K562 (cell line): Measurements from ENCODE around the gene FEM1B. TPM values are rescaled to one million over a fixed set of nuclear protein-coding genes. Genes with fewer than 3 reads are reported as not detected.
A peak's percentile ranks its signal among the peaks of the same experiment; 100 is the strongest.

ENCODE experiments used
- CBX5 ChIP-seq: IDR thresholded peaks from 2 replicates; pipeline ENCODE4 v1.6.1; 2014; ENCODE audit warnings: low read depth, borderline replicate concordance
- ERF ChIP-seq: fragments of 450-650 bp; formaldehyde crosslinking; IDR thresholded peaks from 2 replicates; pipeline ENCODE4 v1.4.0; 2020; ENCODE audit warnings: mild to moderate bottlenecking, mixed read lengths
- FOXJ3 ChIP-seq: sonication (generic); formaldehyde crosslinking; IDR thresholded peaks from 2 replicates; pipeline ENCODE4 v1.4.0; 2020; ENCODE audit warnings: mild to moderate bottlenecking, missing genetic modification reagents
- PHF8 ChIP-seq: fragments of 200-600 bp; sonication (generic); IDR thresholded peaks from 2 replicates; pipeline ENCODE4 v1.6.1; 2012; ENCODE audit warnings: mixed run types, mild to moderate bottlenecking, inconsistent platforms, low read length, moderate library complexity, borderline replicate concordance
- PTRF ChIP-seq: fragments of 450-650 bp; IDR thresholded peaks from 2 replicates; pipeline ENCODE4 v1.6.1; 2016; ENCODE audit warnings: mild to moderate bottlenecking, missing genetic modification characterization, missing compliant biosample characterization
- SMC3 ChIP-seq: conservative IDR thresholded peaks from 2 replicates; pipeline ENCODE4 v1.6.1; 2011; ENCODE audit warnings: low read depth, low read length, improper control_type of control experiment; ENCODE audit not compliant: insufficient read depth
- SNIP1 ChIP-seq: fragments of 450-650 bp; IDR thresholded peaks from 2 replicates; pipeline ENCODE4 v1.7.1; 2017; ENCODE audit warnings: low read depth, mild to moderate bottlenecking
- USF1 ChIP-seq: sonication (generic); formaldehyde crosslinking; IDR thresholded peaks from 2 replicates; pipeline ENCODE4 v1.9.0; 2022; ENCODE audit warnings: mild to moderate bottlenecking, missing genetic modification reagents
- YBX1 ChIP-seq: fragments of 450-650 bp; IDR thresholded peaks from 2 replicates; pipeline ENCODE4 v1.7.1; 2016; ENCODE audit warnings: mild to moderate bottlenecking
- ZNF140 ChIP-seq: fragments of 250-450 bp; sonication (Bioruptor Pico); IDR thresholded peaks from 2 replicates; pipeline ENCODE4 v1.8.0; 2021; ENCODE audit warnings: moderate library complexity, mild to moderate bottlenecking, inconsistent platforms
- ZNF175 ChIP-seq: fragments of 200-800 bp; sonication (Bioruptor generic); IDR thresholded peaks from 2 replicates; pipeline ENCODE4 v1.6.1; 2016; ENCODE audit warnings: low read depth, mild to moderate bottlenecking, missing genetic modification characterization, missing compliant biosample characterization
- ZNF507 ChIP-seq: conservative IDR thresholded peaks from 2 replicates; pipeline ENCODE4 v1.6.1; 2017; ENCODE audit warnings: missing genetic modification characterization, missing compliant biosample characterization
- ZNF764 ChIP-seq: fragments of 250-450 bp; sonication (Bioruptor Pico); IDR thresholded peaks from 2 replicates; pipeline ENCODE4 v1.4.0; 2020; ENCODE audit warnings: low read depth, mild to moderate bottlenecking, moderate library complexity
- polyA plus RNA-seq, 8 experiments: library from polyadenylated mRNA; depleted of rRNA in 4 of 8; stranded (reverse) in 5 of 8; unstranded in 3 of 8; fragments of >200 nt; fragmentation: Nextera tagmentation in 2 of 8; fragmentation: Illumina TruSeq in 1 of 8; extraction: Ambion mirVana in 2 of 8; extraction: Trizol in 1 of 8; gene quantifications; 2 replicates each; pipeline versions ENCODE4 v1.2.1 to v1.2.3, GENCODE V29; 2011 to 2014; ENCODE audit warnings: inconsistent platforms in 1 of 8, missing spikeins in 1 of 8
- total RNA-seq, 7 experiments: library from RNA; depleted of rRNA in 6 of 7; stranded (reverse); fragments of >200 nt in 6 of 7; fragmentation: Illumina TruSeq in 2 of 7; extraction: Trizol in 2 of 7; gene quantifications; 2 replicates each; pipeline versions ENCODE4 v1.2.1 to v1.2.3, GENCODE V29; 2011 to 2021; ENCODE audit warnings: low replicate concordance in 1 of 7
- TF ChIP-seq, protein P1 (sequence below), 2 experiments: fragments of 450-650 bp in 1 of 2; sonication (generic) in 1 of 2; formaldehyde crosslinking in 1 of 2; IDR thresholded peaks in 1 of 2; conservative IDR thresholded peaks in 1 of 2; 2 replicates each; pipeline versions ENCODE4 v1.6.1 to v1.8.1; 2016 to 2023; ENCODE audit warnings: mild to moderate bottlenecking in 2 of 2, moderate library complexity in 2 of 2, inconsistent platforms in 1 of 2, missing genetic modification reagents in 1 of 2
- TF ChIP-seq, protein P2 (sequence below): sonication (generic); formaldehyde crosslinking; IDR thresholded peaks from 2 replicates; pipeline ENCODE4 v1.8.0; 2022; ENCODE audit warnings: mild to moderate bottlenecking, missing genetic modification reagents
- TF ChIP-seq, protein P3 (sequence below), 2 experiments: IDR thresholded peaks; 2 replicates each; pipeline ENCODE4 v1.6.1; 2012; ENCODE audit warnings: improper control_type of control experiment in 2 of 2, low read depth in 2 of 2, low read length in 2 of 2, borderline replicate concordance in 1 of 2
- TF ChIP-seq, protein P4 (sequence below): fragments of 250-450 bp; sonication (Bioruptor Pico); IDR thresholded peaks from 2 replicates; pipeline ENCODE4 v1.8.0; 2021; ENCODE audit warnings: moderate library complexity, mild to moderate bottlenecking, inconsistent platforms

FEM1B gene
- total and polyA plus RNA-seq, 9 of the 15 experiments (the other 6 are each of a cell fraction or from before 2014, with no cell fraction given) = 5.9 to 61.6 (median 20.1) TPM

DNA sequence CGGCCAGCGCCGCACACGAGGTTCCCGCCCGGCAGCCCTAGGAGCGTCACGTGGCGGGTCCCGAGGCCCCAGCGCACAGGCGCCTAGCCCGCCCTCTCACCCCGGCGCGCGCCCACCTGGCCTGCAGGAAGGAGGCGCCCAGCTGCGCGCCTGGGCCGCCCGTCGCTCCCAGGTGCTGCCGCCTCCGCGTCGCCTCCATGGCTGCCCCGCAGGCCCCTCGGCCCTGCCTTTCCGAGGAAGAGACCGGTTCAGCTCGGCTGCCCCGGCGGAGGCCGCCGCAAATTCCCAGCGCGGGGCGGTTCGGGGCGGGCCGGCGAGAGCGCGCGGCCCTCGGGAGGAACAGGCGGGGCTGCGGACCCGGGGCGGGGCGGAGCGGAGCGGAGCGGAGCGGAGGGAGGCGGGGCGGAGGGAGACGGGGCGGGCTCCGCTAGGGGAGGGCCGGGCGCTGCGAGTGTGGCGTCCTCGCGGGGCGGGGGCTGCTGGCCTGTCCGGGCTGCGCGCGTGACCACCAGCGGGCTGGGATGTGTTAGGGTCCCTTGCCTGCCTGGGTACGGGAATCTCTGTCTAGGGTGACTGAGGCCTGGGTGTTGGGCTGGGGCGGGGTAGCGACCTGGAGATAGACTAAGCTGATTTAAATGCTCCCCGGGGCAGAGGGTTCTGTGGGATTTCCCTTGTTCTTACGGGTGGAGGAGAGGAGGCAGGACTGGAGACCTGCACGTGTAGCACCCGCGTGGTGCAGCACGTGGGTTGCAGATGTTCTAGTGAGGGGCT lies 48.0 kb upstream of the FEM1B start, which contains the start of gene CLN6 (continued):
- TF ChIP-seq, protein P1, sequence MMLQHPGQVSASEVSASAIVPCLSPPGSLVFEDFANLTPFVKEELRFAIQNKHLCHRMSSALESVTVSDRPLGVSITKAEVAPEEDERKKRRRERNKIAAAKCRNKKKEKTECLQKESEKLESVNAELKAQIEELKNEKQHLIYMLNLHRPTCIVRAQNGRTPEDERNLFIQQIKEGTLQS (IDR thresholded peaks at IDR 0.05) = no peak
- TF ChIP-seq, protein P1 (CRISPR knock-in tag; conservative IDR thresholded peaks at IDR 0.05) = no peak
- peak; percentile 98; the same call in 1 of the 2 replicates for TF ChIP-seq PHF8
- TF ChIP-seq SNIP1 = no peak
- no peak for TF ChIP-seq CBX5
- TF ChIP-seq ERF = 0 out of 2 replicates have a peak, but pooled peaks have one; percentile 22
- TF ChIP-seq, protein P2, sequence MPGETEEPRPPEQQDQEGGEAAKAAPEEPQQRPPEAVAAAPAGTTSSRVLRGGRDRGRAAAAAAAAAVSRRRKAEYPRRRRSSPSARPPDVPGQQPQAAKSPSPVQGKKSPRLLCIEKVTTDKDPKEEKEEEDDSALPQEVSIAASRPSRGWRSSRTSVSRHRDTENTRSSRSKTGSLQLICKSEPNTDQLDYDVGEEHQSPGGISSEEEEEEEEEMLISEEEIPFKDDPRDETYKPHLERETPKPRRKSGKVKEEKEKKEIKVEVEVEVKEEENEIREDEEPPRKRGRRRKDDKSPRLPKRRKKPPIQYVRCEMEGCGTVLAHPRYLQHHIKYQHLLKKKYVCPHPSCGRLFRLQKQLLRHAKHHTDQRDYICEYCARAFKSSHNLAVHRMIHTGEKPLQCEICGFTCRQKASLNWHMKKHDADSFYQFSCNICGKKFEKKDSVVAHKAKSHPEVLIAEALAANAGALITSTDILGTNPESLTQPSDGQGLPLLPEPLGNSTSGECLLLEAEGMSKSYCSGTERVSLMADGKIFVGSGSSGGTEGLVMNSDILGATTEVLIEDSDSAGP (CRISPR knock-in tag) = no peak
- TF ChIP-seq ZNF175 = no peak
- TF ChIP-seq ZNF507 (tag) = no peak
- no peak for TF ChIP-seq ZNF764 (CRISPR knock-in tag)
- TF ChIP-seq PTRF (tag) = no peak
- TF ChIP-seq FOXJ3 (CRISPR knock-in tag) = no peak
- TF ChIP-seq SMC3 = 0 out of 2 replicates have a peak, but pooled peaks have one; percentile 5
- peak; percentile 90 for TF ChIP-seq USF1 (CRISPR knock-in tag)
- TF ChIP-seq YBX1 = no peak
- TF ChIP-seq, protein P3, sequence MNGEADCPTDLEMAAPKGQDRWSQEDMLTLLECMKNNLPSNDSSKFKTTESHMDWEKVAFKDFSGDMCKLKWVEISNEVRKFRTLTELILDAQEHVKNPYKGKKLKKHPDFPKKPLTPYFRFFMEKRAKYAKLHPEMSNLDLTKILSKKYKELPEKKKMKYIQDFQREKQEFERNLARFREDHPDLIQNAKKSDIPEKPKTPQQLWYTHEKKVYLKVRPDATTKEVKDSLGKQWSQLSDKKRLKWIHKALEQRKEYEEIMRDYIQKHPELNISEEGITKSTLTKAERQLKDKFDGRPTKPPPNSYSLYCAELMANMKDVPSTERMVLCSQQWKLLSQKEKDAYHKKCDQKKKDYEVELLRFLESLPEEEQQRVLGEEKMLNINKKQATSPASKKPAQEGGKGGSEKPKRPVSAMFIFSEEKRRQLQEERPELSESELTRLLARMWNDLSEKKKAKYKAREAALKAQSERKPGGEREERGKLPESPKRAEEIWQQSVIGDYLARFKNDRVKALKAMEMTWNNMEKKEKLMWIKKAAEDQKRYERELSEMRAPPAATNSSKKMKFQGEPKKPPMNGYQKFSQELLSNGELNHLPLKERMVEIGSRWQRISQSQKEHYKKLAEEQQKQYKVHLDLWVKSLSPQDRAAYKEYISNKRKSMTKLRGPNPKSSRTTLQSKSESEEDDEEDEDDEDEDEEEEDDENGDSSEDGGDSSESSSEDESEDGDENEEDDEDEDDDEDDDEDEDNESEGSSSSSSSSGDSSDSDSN (IDR thresholded peaks at IDR 0.05; ENCODE audit: borderline replicate concordance in 1 of 2, low read depth in 2 of 2, low read length in 2 of 2) = peak in 1 of 2 experiments; percentile 28; a peak in 1 of 4 replicates
- TF ChIP-seq, protein P4, sequence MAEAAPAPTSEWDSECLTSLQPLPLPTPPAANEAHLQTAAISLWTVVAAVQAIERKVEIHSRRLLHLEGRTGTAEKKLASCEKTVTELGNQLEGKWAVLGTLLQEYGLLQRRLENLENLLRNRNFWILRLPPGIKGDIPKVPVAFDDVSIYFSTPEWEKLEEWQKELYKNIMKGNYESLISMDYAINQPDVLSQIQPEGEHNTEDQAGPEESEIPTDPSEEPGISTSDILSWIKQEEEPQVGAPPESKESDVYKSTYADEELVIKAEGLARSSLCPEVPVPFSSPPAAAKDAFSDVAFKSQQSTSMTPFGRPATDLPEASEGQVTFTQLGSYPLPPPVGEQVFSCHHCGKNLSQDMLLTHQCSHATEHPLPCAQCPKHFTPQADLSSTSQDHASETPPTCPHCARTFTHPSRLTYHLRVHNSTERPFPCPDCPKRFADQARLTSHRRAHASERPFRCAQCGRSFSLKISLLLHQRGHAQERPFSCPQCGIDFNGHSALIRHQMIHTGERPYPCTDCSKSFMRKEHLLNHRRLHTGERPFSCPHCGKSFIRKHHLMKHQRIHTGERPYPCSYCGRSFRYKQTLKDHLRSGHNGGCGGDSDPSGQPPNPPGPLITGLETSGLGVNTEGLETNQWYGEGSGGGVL (CRISPR knock-in tag) = no peak
- TF ChIP-seq ZNF140 (CRISPR knock-in tag) = no peak
